CD4-positive, alpha-beta T cell treated with Interleukin-12 subunit alpha and Interleukin-12 subunit beta, for 1 hour (primary cell): Measurements from ENCODE around the gene MMP28.

Experiments
- DNase-seq: peaks from one replicate; pipeline ENCODE4 v3.0.0-alpha.2; 2020

Gene MMP28

DNA sequence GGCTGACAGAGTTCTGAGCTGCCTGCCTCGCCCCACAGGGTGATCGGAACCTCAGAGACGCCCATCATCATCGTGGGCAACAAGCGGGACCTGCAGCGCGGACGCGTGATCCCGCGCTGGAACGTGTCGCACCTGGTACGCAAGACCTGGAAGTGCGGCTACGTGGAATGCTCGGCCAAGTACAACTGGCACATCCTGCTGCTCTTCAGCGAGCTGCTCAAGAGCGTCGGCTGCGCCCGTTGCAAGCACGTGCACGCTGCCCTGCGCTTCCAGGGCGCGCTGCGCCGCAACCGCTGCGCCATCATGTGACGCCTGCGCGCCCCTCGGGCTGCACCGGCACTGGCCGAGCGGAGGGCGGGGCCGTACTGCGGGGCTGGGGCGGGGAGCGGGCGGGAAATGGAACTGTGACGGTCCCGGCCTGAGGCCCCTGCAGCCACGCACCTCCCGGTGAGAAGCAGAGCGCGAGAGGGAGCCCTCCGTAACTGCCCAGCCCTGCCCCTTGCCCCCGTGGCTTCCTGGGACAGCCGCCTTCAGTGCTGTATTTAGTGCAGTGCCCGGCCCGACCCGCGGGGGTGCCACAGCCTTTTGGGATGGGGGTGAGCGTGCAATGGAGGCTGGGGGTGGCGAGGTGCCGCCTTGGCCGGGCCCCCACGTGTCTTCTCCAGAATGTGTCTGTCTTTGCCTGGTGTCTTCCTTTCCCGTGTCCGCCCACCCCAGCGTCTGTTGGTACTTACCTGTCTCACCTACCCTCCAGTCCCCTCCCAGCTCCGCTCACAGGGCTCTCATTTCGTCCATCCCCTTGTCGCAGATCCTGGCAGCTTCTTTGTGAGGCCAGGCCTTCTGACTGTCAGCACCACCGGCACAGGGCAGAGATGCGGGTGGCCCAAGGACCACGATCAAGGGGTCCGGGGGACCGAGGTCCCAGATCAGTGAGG, 54.2 kb downstream of the MMP28 start:
- no peak for DNase-seq

DNA sequence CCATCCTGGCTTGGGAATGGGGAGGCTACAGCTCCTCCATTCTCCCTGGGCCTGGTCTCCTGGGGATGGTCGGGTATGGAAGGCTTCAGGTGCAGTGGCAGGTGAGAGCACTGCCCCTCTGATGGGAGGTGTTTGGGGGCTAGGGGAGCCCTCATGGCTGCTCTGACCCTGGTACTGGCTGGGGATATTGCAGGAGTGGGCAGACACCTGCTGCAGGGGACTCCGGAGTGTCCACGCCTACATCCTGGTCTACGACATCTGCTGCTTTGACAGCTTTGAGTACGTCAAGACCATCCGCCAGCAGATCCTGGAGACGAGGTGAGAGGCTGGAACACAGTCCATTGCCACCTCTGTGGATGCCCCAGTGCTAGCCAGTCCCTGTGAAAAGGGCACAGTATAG, 55.2 kb downstream of the MMP28 start:
- DNase-seq: no peak

DNA sequence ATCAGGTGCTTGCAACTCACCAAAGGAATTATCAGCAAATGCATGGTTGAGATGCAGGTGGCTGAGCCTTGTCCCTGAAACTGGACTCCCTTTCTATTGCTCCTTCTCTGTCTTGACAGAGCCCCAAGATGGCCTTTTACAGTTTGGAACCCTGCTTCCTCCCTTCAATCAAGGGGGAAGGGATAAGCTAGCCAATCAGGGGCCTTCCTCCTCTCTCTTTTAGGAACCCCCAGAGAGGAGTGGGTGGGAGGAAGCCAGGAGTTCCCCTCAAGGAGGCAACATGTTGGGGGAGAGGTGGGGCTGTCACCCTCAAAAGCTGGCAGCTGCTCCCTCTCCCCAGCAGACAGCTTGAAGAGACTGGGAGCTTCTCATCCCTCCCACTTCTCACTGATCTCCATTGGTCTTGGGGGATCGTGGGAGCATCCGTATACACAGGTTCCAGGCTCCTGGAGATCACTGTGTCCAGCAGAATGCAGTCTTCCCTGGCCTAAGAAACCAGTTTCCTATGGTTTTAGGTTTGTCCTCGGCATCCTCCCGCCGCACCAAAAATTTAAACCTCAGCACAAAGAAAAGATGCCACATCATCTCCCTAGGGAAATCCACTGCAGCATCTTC, 56.8 kb downstream of the MMP28 start:
- no peak for DNase-seq

DNA sequence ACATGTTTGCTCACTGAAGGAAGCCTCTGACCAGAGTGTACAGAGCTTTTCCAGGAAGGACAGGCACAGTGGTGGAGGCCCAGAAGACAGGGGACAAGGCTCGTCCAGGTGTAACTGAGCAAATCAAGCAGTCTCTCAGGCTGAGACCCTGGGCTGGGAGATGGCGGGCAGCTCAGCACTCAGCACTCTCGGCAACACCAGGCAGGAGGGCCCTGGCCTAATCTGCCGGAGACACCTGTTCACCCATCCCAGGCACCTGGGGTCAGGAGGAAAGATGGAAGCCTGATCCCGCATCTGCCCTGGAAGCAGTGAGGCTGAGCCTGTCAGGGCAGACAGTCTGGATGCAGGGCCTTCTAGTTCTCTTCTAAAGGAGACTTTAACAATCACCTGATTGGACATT, 59.2 kb downstream of the MMP28 start:
- no peak for DNase-seq

DNA sequence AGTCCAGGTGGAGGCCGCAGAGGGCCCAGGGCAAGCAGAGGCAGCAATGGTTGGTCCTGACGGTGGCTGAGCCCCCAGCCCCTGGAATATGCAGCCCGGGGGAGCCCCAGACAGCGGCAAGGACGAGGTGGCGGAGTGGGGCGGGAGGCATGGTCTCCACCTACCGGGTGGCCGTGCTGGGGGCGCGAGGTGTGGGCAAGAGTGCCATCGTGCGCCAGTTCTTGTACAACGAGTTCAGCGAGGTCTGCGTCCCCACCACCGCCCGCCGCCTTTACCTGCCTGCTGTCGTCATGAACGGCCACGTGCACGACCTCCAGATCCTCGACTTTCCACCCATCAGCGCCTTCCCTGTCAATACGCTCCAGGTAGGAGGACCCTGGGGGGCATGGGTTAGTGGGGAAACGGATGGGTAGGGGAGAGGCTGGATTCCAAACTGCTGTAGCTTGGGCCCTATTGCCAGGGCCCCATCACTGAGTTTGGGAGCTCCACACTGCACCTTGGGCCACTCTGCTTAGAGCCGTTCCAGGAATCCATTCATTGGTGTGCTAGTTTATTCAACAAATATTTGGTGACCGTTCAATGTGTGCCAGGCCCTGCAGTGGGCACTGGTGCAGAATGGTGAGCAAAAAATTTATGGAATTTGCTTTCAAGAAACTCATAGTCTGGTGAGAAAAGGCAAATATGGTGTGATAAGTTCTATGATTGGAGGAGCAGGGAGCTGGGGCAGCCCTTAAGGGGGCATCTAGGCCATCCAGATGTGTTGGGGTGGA, 60.2 kb downstream of the MMP28 start:
- DNase-seq: no peak

DNA sequence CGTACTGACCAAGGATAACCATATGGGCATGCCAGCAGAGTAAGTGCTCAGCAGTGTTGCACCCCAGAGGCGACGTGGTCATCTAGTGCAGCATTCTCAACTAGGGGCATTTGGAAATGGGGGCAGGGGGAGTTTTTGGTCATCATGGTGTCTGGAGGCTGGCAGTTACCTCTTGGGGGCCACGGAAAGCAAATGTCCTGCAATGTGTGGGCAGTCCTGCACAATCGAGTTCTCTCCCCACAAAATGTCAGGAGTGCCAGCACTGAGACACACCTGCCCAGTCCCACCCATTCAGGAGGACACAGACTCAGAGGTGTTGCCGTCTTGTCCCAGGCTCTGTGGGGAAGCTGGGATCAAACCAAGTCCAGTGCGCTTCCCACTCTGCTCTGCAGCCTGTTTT, 61.0 kb downstream of the MMP28 start:
- no peak for DNase-seq

DNA sequence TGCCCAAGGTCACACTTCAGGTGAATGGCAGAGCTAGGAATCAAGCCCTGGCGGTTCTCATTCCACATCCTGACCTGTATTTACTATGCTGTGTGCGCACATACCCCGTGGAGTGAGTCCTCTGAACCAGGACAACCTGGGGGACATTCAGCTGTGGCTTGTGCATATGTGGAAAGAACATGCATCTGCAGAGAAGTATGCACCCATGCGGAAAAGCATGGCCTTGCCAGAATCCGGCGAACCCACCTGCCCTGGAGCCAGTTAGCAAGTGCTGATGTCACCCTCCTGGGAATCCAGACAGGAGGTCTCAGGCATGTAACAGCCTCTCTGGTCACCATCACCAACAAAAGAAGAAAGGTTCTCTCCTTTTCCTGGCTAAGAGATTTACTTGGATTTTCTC, 62.1 kb downstream of the MMP28 start:
- DNase-seq: no peak

DNA sequence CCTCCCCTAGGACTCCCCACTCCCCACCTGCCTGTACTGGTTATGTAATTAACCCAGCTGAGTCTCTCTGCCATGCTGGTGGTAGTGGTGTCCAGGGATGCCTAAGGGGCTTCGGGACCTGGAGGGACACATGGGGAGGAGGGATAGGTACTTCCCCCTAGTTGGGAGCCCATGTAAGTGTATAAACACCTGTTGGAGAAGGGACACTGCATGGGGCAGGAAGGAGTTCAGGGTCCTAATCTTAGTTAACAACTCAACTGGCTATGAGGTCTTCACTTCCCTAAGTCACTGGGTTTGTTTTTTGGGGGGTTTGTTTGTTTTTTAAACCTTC, 62.7 kb downstream of the MMP28 start:
- no peak for DNase-seq

DNA sequence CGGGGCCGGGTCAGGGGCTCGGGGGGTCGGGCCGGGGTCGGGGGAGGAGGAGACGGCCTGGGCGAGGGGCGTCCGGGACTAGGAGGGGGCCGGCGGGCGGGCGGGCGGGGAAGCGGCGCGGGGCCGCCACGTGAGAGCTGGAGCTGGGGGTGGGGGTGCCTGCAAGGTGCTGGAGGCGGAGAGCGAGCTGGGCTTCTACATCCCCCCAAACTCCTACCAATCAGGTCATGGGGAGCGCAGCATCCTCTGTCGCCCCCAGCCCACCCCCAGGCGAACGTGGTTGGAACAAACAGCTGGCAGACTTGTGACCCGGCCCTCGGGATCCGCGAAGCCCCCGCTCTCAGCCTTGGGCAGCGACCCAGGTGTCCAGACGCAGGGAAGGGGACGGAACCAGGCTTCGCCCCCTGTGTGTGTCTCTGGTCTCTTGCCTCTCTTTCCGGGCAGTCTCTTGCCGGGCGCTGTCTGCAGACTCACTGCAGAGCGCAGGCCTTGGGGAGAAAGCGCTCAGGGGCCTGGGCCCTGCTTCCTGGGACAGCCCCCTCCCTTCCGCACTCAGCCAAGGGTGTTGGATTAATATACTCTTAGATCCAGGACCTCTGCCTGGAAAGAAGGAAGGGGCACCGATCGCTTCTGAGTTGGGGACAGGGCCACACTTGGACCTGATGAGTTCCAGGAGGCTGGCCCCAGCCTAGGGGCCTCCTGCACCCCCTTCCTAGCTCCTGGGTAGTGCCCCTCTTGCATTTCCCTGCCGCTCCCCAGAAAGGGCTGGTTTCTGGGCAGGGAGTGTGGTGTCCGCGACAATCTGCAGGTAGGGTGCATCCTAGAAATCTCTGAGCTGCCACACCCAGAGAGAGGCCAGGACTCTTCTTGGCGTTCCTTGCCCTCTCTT, 63.3 kb downstream of the MMP28 start:
- no peak for DNase-seq

DNA sequence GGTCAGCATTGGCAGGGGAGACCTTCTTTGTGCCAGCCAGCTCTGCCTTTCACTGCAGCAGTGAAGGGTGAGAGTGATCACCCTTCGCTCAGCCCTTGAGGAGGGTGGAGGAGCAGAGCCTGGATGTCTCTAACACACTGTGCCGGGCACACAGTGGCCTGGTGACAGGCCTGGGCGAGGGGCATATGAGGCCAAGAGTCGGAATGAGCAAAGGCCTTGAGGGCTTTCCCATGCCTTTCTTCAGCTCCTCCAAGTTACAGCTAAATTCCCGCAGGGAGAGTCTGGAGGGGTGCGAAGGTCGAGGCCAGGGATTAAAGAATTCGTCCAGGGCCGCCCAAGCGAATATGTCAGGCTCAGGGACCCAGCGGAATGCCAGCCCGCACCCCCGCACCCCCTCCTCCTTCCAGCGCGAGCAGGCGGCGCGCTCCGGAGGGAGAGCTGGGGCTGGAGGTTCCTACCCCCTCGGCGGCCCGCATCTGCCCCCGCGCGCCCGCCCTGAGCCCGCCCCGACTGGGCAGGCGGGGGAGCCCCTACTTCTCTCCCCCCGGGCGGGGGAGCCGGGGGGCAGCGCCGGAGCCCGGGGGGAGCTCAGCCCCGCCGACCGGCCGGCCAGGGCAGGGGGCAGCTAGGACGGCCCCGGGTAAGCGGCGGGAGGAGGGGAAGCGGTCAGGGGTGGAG, 64.1 kb downstream of the MMP28 start, which contains the start of gene RASL10B:
Gene RASL10B (plus strand): TSS at position 401 of the 678 bp plus-strand sequence. CDS start 3,546 bp downstream, outside the sequence.
- DNase-seq: peak; percentile 37

DNA sequence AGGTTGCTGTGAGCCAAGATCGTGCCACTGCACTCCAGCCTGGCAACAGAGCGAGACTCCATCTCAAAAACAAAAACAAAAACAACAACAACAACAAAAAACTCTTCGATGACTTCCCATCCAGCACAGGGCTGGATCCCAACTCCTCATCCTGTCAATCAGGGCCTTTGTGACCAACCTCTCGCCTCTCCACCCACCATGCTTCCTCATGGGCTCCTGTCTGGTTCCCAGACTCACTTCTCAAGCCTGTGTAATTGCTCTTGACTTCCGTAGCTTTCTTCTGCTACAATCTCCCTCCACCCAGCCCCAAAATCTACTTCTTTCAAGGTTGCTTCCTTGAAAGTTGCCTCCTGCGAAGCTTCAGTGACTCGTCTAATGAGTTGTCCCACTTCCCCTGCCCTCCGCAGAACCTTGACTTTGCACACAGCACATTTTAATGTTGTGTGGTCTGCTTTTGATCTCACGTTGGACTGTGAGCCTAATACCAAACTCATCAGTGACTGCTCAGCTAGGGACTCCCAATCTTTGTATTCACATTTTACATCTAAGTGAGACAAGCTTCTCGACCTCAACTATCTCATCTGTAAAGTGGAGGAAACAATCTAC, 64.9 kb downstream of the MMP28 start:
- no peak for DNase-seq

DNA sequence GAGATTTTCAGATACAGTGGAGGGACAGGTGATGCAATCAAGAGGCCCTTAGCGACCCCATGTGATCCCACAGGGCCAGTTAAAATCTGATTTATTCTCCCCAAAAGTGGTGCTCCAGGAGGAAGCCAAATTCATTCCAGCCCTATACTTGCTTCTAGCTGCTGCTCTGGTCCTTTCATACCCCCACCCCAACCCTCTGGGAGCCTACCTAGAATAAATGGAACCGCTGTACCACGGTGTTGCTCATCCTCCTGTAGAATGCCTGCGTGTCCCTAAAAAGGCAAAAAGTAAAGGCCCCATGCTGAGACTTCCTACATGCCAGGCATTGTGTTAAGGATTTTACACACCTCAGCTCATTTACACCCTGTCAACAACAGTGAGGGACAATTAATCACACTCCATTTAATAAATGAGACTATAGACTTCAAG, 66.0 kb downstream of the MMP28 start:
- DNase-seq: no peak

DNA sequence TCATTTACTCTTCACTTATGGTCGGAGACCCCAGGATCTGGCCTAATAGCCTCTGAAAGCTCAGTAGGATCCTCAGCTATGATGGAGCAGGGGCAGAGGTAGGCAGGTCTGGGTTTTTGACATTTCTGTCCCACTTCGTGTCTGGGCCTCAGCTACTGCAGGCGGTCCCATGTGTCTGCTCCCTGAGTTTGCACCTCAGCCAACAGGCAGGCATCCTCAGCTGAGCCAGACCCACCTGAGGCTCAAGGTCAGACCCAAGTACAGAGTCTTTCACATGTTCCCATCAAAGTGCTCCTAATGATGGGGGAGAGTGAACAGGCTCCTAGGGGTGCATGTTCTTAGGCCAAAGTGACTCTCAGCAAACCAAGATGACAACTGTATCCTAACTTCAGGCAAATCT, 66.9 kb downstream of the MMP28 start:
- DNase-seq: no peak

DNA sequence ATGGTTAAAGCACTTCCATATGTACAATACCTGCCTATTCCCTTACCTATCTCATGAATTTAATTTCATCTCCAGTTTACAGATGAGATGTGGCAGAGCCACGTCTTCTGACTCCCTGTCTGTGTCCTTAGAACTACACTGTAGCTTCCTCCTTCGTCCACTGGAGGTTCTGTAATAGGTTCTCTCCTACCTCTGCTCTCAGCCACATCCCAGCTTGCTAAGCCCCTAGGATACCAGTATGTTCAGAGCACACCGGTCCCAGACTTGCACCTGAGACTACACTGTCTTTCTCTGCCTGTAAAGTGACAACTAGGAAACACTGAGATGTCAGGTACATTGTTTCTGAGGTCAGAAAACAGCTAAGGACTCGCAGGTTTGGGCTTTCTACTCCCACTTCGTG, 67.8 kb downstream of the MMP28 start:
- DNase-seq: no peak

DNA sequence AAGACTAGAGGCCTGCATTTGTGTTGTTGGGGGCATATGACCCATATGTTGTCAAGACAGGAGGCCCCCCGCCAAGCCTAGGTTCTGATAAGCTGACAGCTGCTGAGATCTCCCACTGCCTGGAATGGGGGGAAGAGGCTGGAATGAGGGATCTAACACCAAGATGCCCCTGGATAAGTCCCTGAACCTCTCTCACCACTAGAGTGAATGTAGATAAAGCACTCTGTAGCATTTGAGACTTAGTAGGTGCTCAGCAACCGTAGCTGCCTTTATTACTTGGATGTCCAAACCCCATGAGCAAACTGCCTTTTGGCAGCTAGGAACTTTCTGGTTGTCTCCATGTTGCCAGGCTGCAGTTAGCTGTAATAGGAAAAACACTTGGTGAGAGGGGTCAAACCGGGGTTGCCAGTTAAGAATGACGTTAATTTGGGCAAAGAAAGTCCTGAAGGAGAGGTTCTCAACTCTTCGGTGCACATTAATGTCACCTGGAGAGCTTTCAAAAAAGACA, 68.4 kb downstream of the MMP28 start:
- no peak for DNase-seq

DNA sequence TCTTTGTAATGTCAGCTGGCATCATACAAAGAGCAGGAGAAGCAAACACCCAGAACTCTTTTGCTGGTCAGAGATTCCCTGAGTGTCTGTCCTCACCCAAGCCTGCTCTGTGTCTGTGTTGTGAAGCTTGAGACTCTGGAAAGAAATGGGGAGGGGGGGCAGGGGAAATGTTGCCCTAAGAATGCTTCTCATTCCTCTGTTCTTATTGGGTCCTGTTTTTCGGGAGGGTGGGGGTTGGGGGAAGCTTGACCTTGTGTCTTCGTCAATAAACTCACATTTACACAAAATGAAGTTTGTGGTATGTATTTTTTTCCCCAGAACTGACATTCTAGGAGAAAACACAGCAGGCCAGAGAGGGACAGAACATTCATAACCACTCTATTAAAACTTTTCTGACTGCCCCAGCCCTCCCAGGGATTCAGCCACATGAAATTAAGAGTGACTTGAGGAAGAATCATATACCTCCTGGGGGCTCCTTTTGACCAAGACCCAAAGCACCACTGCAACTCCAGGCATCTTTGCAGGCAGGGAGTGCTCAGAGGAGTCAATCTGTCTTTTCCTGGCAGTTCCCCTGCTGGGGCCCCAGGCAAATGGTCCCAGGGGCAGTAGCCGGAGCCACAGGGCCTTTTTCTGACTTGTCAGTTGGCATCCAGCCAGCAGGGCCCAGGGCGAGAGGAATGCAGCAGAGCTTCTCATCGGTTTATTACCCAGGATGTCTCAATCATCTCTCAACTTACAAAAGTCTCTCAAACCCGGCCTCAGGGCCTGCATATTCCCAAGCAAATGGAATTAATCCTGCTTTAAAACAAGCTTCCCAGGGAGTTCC, 69.1 kb downstream of the MMP28 start:
- DNase-seq: no peak

DNA sequence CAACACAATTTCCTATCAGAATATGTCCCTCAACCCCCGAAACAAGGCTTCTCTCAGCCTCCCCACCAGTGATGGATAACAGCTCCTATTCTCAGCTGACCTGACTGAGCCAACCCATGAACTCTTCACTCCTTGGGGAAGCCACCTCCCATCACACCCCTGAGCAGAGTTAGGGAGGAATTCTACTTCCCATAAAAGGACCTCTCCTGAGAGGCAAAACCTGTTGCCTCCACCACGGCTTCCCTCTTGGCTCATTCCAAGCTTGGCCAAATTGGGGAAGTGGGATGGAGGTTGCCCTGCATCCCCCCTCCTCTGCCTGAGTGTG, 69.7 kb downstream of the MMP28 start:
- DNase-seq: no peak

DNA sequence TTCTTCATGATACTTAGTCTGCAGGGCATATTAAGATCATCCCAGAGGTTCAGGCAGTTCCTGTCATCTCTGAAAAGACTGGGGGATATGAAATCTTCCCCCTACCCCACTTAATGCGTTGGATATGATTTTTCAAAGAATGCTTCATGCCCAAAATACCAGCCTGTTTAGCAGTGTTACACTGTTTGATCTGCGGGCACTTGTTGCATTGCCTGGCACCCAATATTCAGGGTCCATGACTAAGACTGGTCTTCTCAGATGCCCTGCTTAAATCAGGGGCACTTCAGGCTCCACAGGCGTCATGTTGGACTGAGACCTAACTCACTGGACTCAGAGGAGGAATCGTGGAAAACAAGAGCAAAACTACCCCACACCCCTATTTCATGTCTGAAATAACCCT, 70.4 kb downstream of the MMP28 start:
- no peak for DNase-seq

DNA sequence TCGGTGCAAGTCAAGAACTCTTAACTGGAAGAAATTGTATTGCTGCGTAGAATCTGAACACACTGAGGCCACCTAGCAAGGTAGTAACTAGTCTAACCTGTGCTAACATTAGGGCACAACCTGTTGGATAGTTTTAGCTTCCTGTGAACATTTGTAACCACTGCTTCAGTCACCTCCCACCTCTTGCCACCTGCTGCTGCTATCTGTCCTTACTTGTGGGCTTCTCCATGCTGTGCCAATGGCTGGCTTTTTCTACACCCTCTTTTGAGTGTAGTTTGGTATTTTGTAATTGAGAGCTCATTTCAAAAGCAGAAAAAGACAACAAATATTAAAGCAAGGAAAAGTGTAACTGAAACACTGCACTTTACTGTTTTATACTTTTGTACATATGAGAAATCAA, 71.7 kb downstream of the MMP28 start:
- no peak for DNase-seq

DNA sequence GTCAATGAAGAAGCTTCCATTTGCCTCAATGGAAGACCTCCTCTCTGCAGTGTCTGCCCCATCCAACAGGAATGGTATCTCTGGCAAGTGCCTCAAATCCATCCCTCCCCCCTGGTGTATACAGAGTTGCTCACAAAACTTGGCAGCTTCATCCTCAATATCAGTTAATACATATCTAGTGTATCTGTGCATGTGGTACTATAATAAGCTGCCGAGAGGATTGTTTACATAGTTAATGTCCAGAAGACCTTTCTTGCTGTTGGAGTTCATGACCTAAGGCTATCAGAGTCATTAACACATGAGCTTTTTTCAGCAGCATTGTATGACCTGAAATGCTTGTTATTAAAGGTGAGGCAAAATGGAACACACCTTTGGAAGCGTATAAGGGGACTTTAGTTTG, 78.0 kb downstream of the MMP28 start:
- no peak for DNase-seq
